SK-N-SH (cell line): ENCODE data around the gene DGKD. TPM values are rescaled to one million over a fixed set of nuclear protein-coding genes. Genes with fewer than 3 reads are reported as not detected.
A peak's percentile ranks its signal among the peaks of the same experiment; 100 is the strongest.

Experiments used
- CTCF ChIA-PET: fragments of 300-600, 350-600 bp; formaldehyde crosslinking; extraction: SDS; loops from one replicate; lab custom pipeline; 2021; lab: Yijun Ruan, JAX
- POLR2A ChIA-PET: fragments of 350-600 bp; sonication (Branson Sonifier 250); formaldehyde crosslinking; extraction: SDS; loops from one replicate; lab custom pipeline; 2020; ENCODE audit warnings: antibody characterized with exemption, inconsistent platforms; lab: Yijun Ruan, JAX
- DNase-seq: peaks from one replicate; pipeline ENCODE4 v3.0.0; 2012
- H2AFZ ChIP-seq: fragments of 200-600 bp; sonication (generic); 2 replicates; pipeline ENCODE4 v1.8.1; 2016; ENCODE audit warnings: antibody characterized with exemption, mild to moderate bottlenecking, low read depth
- H3F3A ChIP-seq: fragments of 200-600 bp; sonication (generic); replicated peaks from 2 replicates; pipeline ENCODE3; 2016; ENCODE audit warnings: antibody characterized with exemption, mild to moderate bottlenecking; ENCODE audit not compliant: insufficient read depth
- H3K27ac ChIP-seq, 2 experiments: fragments of 200-500 bp in 1 of 2; fragments of 200-600 bp in 1 of 2; sonication (Bioruptor generic) in 1 of 2; sonication (generic), shearing (Covaris generic) in 1 of 2; 2 replicates each; pipeline versions ENCODE4 v1.5.1 to v1.6.1; 2014 to 2016; ENCODE audit warnings: low read depth in 2 of 2, inconsistent platforms in 1 of 2, low read length in 1 of 2, mild to moderate bottlenecking in 1 of 2, mixed read lengths in 1 of 2
- H3K27me3 ChIP-seq: fragments of 200-600 bp; sonication (generic), shearing (Covaris generic); 2 replicates; pipeline ENCODE4 v1.6.1; 2016; ENCODE audit warnings: mixed run types; ENCODE audit not compliant: insufficient read depth
- H3K36me3 ChIP-seq, 2 experiments: fragments of 200-500 bp in 1 of 2; fragments of 200-600 bp in 1 of 2; sonication (Bioruptor generic) in 1 of 2; sonication (generic) in 1 of 2; replicated peaks in 1 of 2; 2 replicates each; pipeline versions ENCODE3 to v1.5.1; 2014 to 2016; ENCODE audit warnings: low read length in 1 of 2, mild to moderate bottlenecking in 1 of 2; ENCODE audit not compliant: insufficient read depth in 2 of 2, control insufficient read depth in 1 of 2
- H3K4me1 ChIP-seq, 2 experiments: fragments of 200-500 bp in 1 of 2; fragments of 200-600 bp in 1 of 2; sonication (Bioruptor generic) in 1 of 2; sonication (generic), shearing (Covaris generic) in 1 of 2; 2 replicates each; pipeline versions ENCODE4 v1.5.1 to v1.6.1; 2014 to 2016; ENCODE audit warnings: low read depth in 1 of 2, low read length in 1 of 2, mixed run types in 1 of 2; ENCODE audit not compliant: insufficient read depth in 2 of 2, control insufficient read depth in 1 of 2
- H3K4me2 ChIP-seq: fragments of 200-600 bp; sonication (generic), shearing (Covaris generic); 2 replicates; pipeline ENCODE4 v1.6.1; 2017; ENCODE audit warnings: mixed run types
- H3K4me3 ChIP-seq, 2 experiments: fragments of 200-500 bp in 1 of 2; fragments of 200-600 bp in 1 of 2; sonication (Bioruptor generic) in 1 of 2; sonication (generic), shearing (Covaris generic) in 1 of 2; 2 replicates each; pipeline versions ENCODE4 v1.5.1 to v1.8.1; 2014 to 2016; ENCODE audit warnings: low read depth in 2 of 2, inconsistent platforms in 1 of 2, low read length in 1 of 2, mild to moderate bottlenecking in 1 of 2, mixed read lengths in 1 of 2, moderate library complexity in 1 of 2
- H3K79me2 ChIP-seq: fragments of 200-600 bp; sonication (generic); 2 replicates; pipeline ENCODE4 v1.8.1; 2017; ENCODE audit warnings: mild to moderate bottlenecking; ENCODE audit not compliant: insufficient read depth
- H3K9ac ChIP-seq: fragments of 200-600 bp; sonication (generic); 2 replicates; pipeline ENCODE4 v1.6.1; 2017; ENCODE audit warnings: mixed run types
- H3K9me2 ChIP-seq: fragments of 200-600 bp; sonication (generic); 2 replicates; pipeline ENCODE4 v1.6.1; 2017; ENCODE audit warnings: mixed run types
- H3K9me3 ChIP-seq: fragments of 200-600 bp; sonication (generic); 2 replicates; pipeline ENCODE4 v1.6.1; 2017; ENCODE audit warnings: mixed run types, mild to moderate bottlenecking, moderate library complexity
- H4K20me1 ChIP-seq: fragments of 200-600 bp; sonication (generic); 2 replicates; pipeline ENCODE4 v1.6.1; 2017; ENCODE audit warnings: mild to moderate bottlenecking, mixed run types; ENCODE audit not compliant: insufficient read depth
- ELF1 ChIP-seq: IDR thresholded peaks from 2 replicates; pipeline ENCODE4 v1.4.0; 2012
- FOSL2 ChIP-seq: IDR thresholded peaks from 2 replicates; pipeline ENCODE4 v1.4.0; 2012; ENCODE audit warnings: low read depth, mild to moderate bottlenecking, moderate library complexity, borderline replicate concordance
- FOXJ3 ChIP-seq: sonication (generic); formaldehyde crosslinking; IDR thresholded peaks from 2 replicates; pipeline ENCODE4 v1.5.1; 2020; ENCODE audit warnings: mild to moderate bottlenecking, missing genetic modification reagents
- FOXM1 ChIP-seq: IDR thresholded peaks from 2 replicates; pipeline ENCODE4 v1.4.0; 2012; ENCODE audit warnings: low read depth, mild to moderate bottlenecking
- GABPA ChIP-seq: IDR thresholded peaks from 2 replicates; pipeline ENCODE4 v1.4.0; 2012; ENCODE audit warnings: low read depth, mild to moderate bottlenecking
- GATA2 ChIP-seq: sonication (generic); formaldehyde crosslinking; IDR thresholded peaks from 2 replicates; pipeline ENCODE4 v1.5.0; 2020; ENCODE audit warnings: mild to moderate bottlenecking, missing genetic modification reagents
- JUND ChIP-seq: IDR thresholded peaks from 2 replicates; pipeline ENCODE4 v1.4.0; 2012
- MEF2A ChIP-seq: IDR thresholded peaks from 2 replicates; pipeline ENCODE4 v1.4.0; 2012; ENCODE audit warnings: low read depth, borderline replicate concordance
- MXI1 ChIP-seq: IDR thresholded peaks from 2 replicates; pipeline ENCODE4 v1.6.1; 2012; ENCODE audit warnings: mild to moderate bottlenecking, low read depth, low read length, improper control_type of control experiment
- POLR2AphosphoS5 ChIP-seq: IDR thresholded peaks from 2 replicates; pipeline ENCODE4 v1.6.1; 2012; ENCODE audit warnings: low read depth, low read length
- RAD21 ChIP-seq: IDR thresholded peaks from 2 replicates; pipeline ENCODE4 v1.6.1; 2012; ENCODE audit warnings: mild to moderate bottlenecking, low read length
- RCOR1 ChIP-seq: fragments of 150-350 bp; IDR thresholded peaks from 2 replicates; pipeline ENCODE4 v1.6.1; 2017; ENCODE audit warnings: antibody characterized with exemption, low read length
- RFX5 ChIP-seq: IDR thresholded peaks from 2 replicates; pipeline ENCODE4 v1.6.1; 2012; ENCODE audit warnings: mild to moderate bottlenecking, improper control_type of control experiment, low read length
- RXRA ChIP-seq: IDR thresholded peaks from 2 replicates; pipeline ENCODE4 v1.4.0; 2012; ENCODE audit warnings: low read depth, mild to moderate bottlenecking, borderline replicate concordance
- SMC3 ChIP-seq: IDR thresholded peaks from 2 replicates; pipeline ENCODE4 v1.6.1; 2012; ENCODE audit warnings: low read depth, low read length, improper control_type of control experiment
- TAF1 ChIP-seq: IDR thresholded peaks from 2 replicates; pipeline ENCODE4 v1.6.1; 2012; ENCODE audit warnings: low read depth, mild to moderate bottlenecking, low read length, moderate library complexity, borderline replicate concordance
- TCF12 ChIP-seq: IDR thresholded peaks from 2 replicates; pipeline ENCODE4 v1.4.0; 2012
- USF1 ChIP-seq: IDR thresholded peaks from 2 replicates; pipeline ENCODE4 v1.4.0; 2012; ENCODE audit warnings: low read depth, borderline replicate concordance
- WGBS: methylation state at CpG from one replicate; pipeline ENCODE4 v1.1.6; 2017; ENCODE audit warnings: low lambda C conversion rate; 5-methylcytosine and 5-hydroxymethylcytosine counted together
- polyA plus RNA-seq, 3 experiments: library from polyadenylated mRNA; depleted of rRNA; stranded (reverse); fragments of >200 nt; gene quantifications; 2 replicates each; pipeline ENCODE4 v1.2.3, GENCODE V29; 2012

DGKD gene
- polyA plus RNA-seq, 1 of the 3 experiments (the other 2 are of a cell fraction): 21.7 TPM

- DNase-seq: no peak
- no peaks in the 10 kb centered on the region for H3K9me3 ChIP-seq
- H3K4me1 ChIP-seq: peaks cover 11 to 27% of the 10 kb centered on the region in 2 experiments
- H3K36me3 ChIP-seq: peaks cover 0 to 3% of the 10 kb centered on the region in 2 experiments
- no peaks in the 10 kb centered on the region for H3K27me3 ChIP-seq
- ChIA-PET CTCF (interaction anchor here (0.7 to 6.2 kb wide), 3 partner anchors 19 to 152 kb away, joined by 3 to 28 read pairs (median 3); no protein-coding TSS in a partner anchor), POLR2A (no interaction called here)
- no peaks in the 10 kb centered on the region for H4K20me1 ChIP-seq
- H3K79me2 ChIP-seq: peaks cover 94% of the 10 kb centered on the region
- H2AFZ ChIP-seq: no peak overlapping the region
- peaks cover 10% of the 10 kb centered on the region for H3F3A ChIP-seq
- no peak overlapping the region for H3K9ac ChIP-seq
- 88% methylated on average over 10 of the region's 16 CpGs for whole genome bisulfite sequencing
- TF ChIP-seq RCOR1 (no peak), RXRA (no peak), MEF2A (no peak), RFX5 (no peak), FOXM1 (no peak), FOSL2 (no peak), POLR2AphosphoS5 (no peak), USF1 (no peak), JUND (no peak), TAF1 (no peak), SMC3 (no peak), FOXJ3 (CRISPR knock-in tag) (no peak), TCF12 (no peak), GABPA (no peak), ELF1 (no peak), GATA2 (CRISPR knock-in tag) (no peak), MXI1 (no peak)
- no peaks in the 10 kb centered on the region for H3K9me2 ChIP-seq
- H3K4me3 ChIP-seq: no peak overlapping the region
- no peak overlapping the region for H3K4me2 ChIP-seq
- no peak overlapping the region for H3K27ac ChIP-seq
Observed at GRCh38 chr2:233424154-233424951, 70.1 kb downstream of the DGKD start.

- H3K27me3 ChIP-seq: no peaks in the 10 kb centered on the region
- H3K9ac ChIP-seq: no peak overlapping the region
- 50% methylated on average over 7 of the region's 7 CpGs for WGBS
- peaks cover 82% of the 10 kb centered on the region for H3K79me2 ChIP-seq
- peaks cover 0 to 39% of the 10 kb centered on the region in 2 experiments; a peak in 3 of 4 replicates for H3K4me1 ChIP-seq
- no peak overlapping the region for H3K4me2 ChIP-seq
- H4K20me1 ChIP-seq: no peaks in the 10 kb centered on the region
- H3K9me2 ChIP-seq: no peaks in the 10 kb centered on the region
- DNase-seq: no peak
- no peaks in the 10 kb centered on the region for H3K9me3 ChIP-seq
- TF ChIP-seq POLR2AphosphoS5 (no peak), FOSL2 (0 out of 2 replicates have a peak, but pooled peaks have one; percentile 27), USF1 (0 out of 2 replicates have a peak, but pooled peaks have one; percentile 15), RFX5 (no peak), RAD21 (no peak), GATA2 (CRISPR knock-in tag) (no peak)
- TF ChIP-seq, all 33 proteins: peak for 2
- Histone ChIP-seq H3K36me3 (peaks cover 0 to 3% of the 10 kb centered on the region in 2 experiments), H3K4me3 (no peak overlapping the region), H2AFZ (no peak overlapping the region), H3F3A (peaks cover 15% of the 10 kb centered on the region), H3K27ac (peak overlapping the region in 1 of 2 experiments; percentile 13; a peak in 1 of 4 replicates)
- ChIA-PET CTCF (interaction anchor here (1.2 to 5.1 kb wide), 3 partner anchors 10 to 18 kb away, joined by 3 to 29 read pairs (median 8); no protein-coding TSS in a partner anchor), POLR2A (no interaction called here)
Observed at GRCh38 chr2:233426619-233427342, 72.5 kb downstream of the DGKD start.
